Activated CD8-positive, alpha-beta memory T cell treated with anti-CD3 and anti-CD28 coated beads, Interleukin-2, amount 50 U/mL, for 24 hours (primary cell): ENCODE data around the gene TRPC4.

Experiments used
- DNase-seq: peaks from one replicate; pipeline ENCODE4 v3.0.0-alpha.2; 2020; ENCODE audit errors: extremely low read depth

Gene TRPC4

DNA sequence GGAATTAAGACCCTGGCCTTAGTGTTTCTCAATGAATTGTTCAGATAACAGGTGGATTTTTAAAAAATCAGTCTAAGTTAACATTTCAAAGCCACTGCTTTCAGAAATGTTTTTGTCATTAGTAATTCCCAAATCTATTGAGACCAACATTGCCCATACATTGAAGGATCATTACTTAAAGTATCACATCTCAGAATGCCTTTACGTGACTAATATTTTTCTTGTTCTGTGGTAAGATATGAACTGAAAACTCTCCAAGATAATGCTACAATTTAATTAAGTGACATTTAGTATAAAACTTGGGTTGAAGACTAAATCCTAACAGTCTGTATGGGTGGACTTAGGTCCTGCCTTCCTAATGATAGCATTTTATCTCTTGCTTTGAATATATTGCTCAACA, 211.6 kb downstream of the TRPC4 start:
- no peak for DNase-seq

- no peak for DNase-seq
Measured at GRCh38 chr13:37657134-37657533, 212.4 kb downstream of the TRPC4 start.

DNA sequence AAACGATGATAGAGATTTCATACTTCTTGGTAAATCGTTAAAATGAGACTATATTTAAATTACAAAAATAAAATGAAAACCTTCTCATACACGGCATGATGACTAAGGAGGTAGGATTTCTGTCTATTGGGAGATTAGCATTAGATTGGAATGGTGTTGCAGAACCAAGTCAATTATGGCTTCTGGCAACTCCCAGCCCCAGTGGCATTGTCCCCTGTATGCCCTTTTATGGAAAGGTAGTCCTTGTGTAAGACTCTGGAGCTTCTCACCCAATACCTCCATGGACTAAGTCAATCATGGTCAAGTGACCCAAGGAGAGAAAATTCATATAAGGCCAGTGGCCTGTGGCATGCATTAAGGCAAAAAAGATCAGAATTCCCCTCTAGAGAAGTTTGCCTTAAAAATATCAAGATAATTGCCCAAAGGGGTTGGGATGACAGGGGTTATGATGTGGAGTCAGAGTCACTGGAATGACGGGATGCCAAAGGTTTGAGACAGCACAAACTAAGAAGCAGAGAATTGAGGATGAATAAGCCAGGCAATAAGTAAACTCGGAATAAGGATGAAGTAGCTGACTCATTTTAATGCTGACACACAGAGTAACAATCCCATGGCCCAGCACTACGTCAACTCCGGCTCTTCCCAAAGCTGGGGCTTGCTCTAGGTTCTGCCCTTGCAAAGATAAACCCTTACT, 213.2 kb downstream of the TRPC4 start:
- DNase-seq = no peak

DNA sequence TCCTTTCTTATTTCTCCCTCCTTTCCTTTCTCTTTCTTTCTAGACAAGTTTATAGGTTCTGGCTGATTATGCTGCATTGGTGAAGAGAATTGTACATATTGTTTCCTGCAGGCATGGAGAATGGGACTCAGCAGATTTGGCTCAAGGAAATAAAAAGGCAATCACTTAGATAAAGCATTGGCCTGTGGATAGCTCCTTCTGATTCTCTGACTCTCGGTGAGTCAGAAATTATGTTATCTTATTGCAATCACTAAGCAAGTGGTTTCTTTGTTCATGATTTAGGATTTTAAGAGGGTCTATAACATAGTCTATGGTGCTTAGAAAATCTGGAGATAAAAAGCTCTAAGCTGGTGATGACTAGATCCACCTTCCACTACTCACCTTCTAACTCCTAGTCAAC, 217.0 kb downstream of the TRPC4 start:
- DNase-seq = no peak

DNA sequence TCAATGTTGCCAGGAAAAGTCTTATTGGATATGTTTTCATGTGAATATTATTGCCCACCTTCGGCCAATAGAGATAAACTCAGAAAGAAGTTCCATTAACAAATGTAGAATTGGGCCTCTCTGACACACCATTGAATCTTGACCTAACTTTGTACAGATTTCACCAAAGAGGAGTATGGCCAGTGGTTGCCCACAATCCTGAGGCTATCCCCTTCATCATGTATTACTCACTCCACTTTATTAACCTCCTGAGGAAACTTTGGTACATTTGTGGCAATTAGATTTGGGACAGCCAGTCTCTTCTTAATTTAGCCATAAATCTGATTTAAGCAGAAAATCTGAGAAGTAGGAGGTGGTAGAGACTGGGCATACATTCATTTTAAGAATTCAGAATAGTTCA, 217.7 kb downstream of the TRPC4 start:
- DNase-seq = no peak

GRCh38 chr13:37648609-37649008, 221.0 kb downstream of the TRPC4 start:
- no peak for DNase-seq

- DNase-seq = no peak
Measured at GRCh38 chr13:37647031-37647650, 222.4 kb downstream of the TRPC4 start.

DNA sequence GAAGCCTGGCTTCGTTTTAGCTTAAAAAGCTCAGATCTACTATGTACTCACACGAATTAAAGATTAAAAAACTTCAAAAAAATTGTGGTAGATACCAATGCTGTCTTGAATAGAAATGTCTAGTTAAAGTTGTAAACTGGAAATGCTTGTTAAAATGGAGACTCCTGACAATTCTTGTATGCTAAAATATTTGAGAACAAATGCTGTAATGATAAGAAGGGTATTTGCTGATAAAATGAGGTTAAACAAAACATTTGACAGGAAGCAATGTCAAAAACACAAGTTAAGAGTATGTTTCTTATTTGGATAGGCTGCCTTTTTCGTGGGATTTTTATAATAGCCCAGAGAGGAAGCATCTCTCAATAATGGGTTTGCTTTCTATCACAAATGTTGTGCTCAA, 223.0 kb downstream of the TRPC4 start:
- no peak for DNase-seq

DNA sequence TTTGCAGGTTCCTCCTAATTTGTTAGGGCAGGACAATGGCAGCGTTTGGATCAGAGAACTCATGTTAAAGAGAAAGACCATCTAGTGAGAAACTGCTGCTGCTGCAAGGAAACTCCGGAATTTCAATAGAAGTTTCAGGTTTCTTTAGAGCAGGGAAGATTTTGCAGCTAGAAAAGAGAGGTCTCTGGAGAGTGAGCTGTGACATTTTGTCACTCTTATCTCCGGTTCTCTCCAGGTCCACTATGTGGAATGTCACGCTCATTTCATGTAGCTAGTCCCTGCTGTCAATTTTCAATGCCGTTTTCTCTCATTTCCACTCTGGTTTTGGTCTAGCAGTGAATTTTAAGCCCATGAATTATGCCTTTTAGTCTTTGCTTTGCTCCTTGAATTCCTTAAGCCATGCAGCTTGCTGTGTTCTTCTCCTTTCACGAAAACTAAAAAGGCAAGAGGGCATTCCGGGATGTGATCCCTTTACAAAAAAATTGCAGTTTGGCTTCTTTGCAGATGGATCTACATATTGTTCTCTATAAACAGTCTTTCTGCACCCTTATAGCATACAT, 224.3 kb downstream of the TRPC4 start:
- no peak for DNase-seq

DNA sequence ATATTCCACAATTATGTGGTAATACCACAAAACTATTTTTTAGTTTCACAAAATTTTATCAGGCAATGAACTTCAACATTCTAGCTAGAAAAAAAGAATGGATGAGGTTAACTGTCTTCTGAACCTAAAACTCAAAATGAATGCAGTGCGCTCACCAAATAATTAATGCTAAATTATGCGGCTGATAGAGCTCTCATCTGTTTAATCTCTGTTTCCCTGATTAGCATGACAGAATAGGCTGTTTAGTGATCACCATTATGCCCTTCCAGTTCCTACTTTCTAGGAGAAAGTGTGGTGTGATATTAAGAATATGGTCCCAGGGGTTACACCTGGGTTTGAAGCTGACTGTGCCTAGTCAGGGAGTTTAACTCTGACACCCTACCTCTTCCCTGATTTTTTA, 228.2 kb downstream of the TRPC4 start:
- no peak for DNase-seq

DNA sequence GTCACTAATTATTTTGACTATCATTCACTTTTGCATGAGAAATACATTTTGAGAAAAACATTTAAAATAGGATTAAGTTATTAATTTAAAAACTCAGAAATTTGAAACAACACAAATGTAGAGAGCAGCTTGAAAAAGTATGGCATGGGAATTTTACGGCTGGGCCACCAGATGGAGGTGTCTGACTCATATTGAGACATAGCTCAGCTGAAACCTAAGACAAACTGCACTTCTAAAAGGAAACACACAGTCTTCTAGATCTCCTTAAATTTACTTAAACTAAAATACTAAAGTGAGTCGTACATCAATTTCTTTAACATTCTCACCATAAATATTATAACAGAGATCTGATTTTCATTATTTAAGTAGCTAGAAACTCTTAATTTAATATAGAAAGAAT, 229.1 kb downstream of the TRPC4 start:
- DNase-seq = no peak

GRCh38 chr13:37636701-37637100, 232.9 kb downstream of the TRPC4 start:
- DNase-seq = no peak

- DNase-seq = no peak
Measured at GRCh38 chr13:37632294-37632693, 237.3 kb downstream of the TRPC4 start.

DNA sequence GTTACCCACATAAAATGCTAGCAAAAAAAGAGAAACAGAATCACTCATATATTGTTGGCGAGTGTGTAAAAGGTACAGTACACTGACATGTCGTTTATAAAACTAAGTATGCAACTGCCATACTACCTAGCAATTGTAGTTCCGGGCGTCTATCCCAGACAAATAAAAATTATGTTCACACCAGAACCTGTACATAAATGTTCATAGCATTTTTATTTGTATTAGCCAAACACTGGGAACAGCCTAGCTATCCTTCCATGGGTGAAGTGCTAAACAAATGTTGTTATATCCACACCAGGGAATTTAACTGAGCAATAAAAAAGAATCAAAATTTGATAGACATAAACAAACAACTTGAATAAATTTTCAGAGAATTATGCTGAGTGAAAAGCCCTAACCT, 242.1 kb downstream of the TRPC4 start:
- DNase-seq = no peak

DNA sequence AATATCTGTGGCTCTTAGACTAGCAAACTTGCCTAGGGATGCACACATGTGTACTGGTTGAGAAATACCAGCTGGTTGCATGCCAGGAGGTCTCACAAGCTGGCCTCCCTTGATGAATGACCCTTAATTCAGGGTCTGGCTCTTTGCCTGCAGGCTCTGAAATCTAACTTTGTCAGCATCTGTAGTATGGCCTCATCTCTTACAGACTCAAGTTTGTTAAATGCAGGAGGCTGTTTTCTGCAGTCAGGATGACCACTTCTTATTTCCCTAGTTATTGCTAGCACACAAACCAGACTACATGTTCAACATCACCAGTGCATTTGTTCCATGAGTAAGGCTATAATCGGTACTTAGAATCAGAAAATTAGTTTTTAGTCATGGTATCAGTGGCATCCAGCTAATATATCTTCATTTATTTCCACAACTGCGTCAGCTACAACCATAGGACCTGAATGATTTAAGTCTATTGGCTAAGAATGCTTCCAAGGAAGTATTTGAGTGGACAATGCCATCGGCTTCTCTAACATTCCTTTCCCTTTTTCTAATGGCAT, 247.7 kb downstream of the TRPC4 start:
- DNase-seq = no peak

DNA sequence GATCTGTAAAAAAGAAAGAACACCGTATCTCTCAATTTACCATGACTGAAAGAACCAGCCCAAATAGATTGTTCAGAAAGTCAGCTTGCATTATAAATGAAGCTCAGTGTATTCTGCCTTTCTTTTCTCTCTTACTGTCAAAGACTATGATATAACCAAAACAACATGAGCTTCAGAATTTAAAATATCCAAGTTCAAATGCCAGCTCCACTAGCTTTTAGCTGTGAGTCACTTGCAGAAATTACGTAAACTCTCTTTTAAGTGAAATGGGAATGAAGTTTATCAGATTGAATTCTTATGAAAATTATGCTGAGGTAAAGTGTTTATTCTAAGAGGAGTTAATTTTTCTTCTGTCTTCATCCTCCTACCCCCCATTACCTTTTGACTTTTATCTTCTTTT, 251.0 kb downstream of the TRPC4 start:
- DNase-seq = no peak

DNA sequence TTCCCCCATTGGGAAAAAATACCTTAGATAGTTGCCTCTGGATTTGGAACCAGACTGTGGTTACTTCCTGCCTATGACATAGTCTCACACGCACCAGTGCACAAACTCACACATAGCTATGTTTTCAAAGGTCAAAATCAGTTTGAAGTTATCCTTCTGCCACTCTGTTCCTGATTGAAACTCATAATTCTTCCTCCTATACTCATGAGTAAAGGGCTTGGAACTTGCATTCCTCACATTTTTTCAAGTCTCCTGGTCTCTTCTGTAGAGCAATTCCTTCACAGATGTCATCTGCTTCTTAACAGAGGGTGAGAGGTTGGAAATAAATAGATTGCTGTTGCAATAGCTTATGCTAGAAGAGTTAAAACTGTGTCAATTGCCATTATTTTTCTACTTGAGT, 252.4 kb downstream of the TRPC4 start:
- DNase-seq = no peak

DNA sequence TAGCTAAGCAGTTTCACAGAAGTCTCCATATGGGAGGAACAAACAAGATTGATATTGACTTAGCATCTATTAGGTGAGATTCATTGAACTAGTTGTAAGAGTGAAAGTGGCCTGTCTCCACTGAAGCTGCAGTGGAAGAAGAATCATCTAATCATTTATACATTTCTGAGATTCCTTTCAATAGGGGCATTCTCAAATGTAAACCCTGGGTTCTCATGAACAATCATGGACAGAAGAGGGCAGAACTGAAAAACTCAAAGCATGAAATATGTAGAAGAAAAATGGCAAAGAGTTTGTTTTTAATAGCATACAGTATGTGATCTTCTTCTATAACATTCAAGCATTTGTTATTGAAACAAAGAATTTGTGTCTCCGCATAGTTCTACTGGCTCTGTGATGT, 253.4 kb downstream of the TRPC4 start:
- no peak for DNase-seq

DNA sequence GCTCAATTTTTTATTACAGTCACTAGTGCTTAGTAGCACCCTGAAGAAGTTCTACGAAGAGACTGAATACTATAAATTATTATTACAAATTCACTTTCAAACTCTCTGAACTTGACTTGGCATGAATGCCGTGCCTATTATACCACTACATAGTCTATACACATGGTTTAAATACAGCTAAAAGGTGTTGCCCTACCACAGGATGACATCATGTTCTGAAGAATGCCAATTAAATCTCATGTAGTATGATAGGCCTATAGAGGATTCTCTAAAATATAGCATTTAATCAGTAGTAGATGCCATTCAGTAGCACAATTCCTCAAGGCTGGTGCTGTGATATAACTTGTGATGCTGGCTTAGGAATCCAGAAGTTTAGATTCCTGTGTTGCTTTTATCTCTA, 254.3 kb downstream of the TRPC4 start:
- DNase-seq = no peak

DNA sequence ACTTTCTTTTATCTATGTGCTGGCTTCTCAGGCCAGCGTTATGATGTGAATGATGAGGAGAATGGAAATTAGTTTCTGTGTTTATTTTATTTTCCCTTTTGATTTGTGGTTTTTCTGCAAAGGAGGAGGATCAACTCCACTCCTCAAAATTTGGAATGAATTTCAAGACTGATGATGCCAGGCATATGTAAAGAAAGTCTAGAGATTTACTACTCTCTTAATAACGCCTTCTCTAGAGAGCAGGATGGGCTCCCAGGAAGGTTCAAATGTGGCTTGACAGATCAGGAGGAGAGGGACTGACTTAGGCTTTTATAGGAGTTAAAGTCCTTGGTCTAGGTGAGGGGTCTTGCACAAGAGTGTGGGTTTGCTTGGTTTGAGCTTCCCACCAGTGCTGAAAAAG, 255.9 kb downstream of the TRPC4 start:
- DNase-seq = no peak

DNA sequence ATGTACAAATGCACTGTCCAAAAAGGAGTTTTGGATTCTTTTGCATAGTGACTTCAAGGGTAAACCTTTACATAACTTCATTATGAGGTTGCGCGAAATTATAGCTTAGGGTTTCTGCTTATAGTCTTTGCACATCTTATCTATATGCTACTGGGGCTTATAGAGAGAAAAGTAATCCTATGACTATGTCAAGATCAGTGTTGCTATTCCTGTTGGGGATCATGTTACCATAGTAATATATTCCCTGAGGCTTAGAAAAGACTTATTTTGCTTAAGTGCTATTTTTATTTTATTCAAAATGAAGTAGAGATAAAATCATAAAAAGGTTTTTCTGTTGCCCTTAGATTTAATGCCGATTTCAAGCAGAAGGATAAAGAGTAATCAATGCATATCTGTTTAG, 256.3 kb downstream of the TRPC4 start:
- no peak for DNase-seq

GRCh38 chr13:37608750-37609339, 260.7 kb downstream of the TRPC4 start:
- DNase-seq = no peak
